ENCODE data around the gene ASMT.
"Not testable (repeated sequence)": the region's sequence is repeated elsewhere in the genome, so short reads cannot be mapped to it uniquely, and the experiment has no call there.

Gene ASMT

GRCh38 chrX:1612641-1613286 is 2.1 kb upstream of the ASMT start:
- Histone ChIP-seq H3K27me3 (ENCODE audit: insufficient read depth, poor library complexity, severe bottlenecking) (no peaks in the 10 kb centered on the region), H3K27ac (replicated peaks) (no peak overlapping the region), H3K4me3 (replicated peaks; ENCODE audit: insufficient read depth, low read length) (no peak overlapping the region)
- TF ChIP-seq REST (IDR thresholded peaks at IDR 0.05; ENCODE audit: insufficient replicate concordance, low read depth) (no peak), CTCF (IDR thresholded peaks at IDR 0.05; ENCODE audit: insufficient read depth, low read length) (no peak), POLR2AphosphoS5 (IDR thresholded peaks at IDR 0.05; ENCODE audit: low read depth) (no peak), GABPA (IDR thresholded peaks at IDR 0.05; ENCODE audit: low read depth) (no peak)
- DNase-seq (ENCODE audit: low read depth in 1 of 2, low spot score in 1 of 2), result no peak

- TF ChIP-seq CTCF (IDR thresholded peaks at IDR 0.05; ENCODE audit: insufficient read depth, low read length), result no peak
- no peak for TF ChIP-seq SPI1 (IDR thresholded peaks at IDR 0.05; ENCODE audit: borderline replicate concordance, low read depth)
- TF ChIP-seq REST (IDR thresholded peaks at IDR 0.05; ENCODE audit: insufficient replicate concordance, low read depth), result no peak
- no peak for TF ChIP-seq POLR2AphosphoS5 (IDR thresholded peaks at IDR 0.05; ENCODE audit: low read depth)
- TF ChIP-seq GABPA (IDR thresholded peaks at IDR 0.05; ENCODE audit: low read depth), result no peak
- no peak for DNase-seq (ENCODE audit: low read depth in 1 of 2, low spot score in 1 of 2)
Observed at GRCh38 chrX:1618689-1619088, 3.8 kb downstream of the ASMT start.

GRCh38 chrX:1623691-1624090 is 8.8 kb downstream of the ASMT start:
- Histone ChIP-seq H3K27me3 (ENCODE audit: insufficient read depth, poor library complexity, severe bottlenecking) (peaks cover 3% of the 10 kb centered on the region), H3K4me3 (replicated peaks; ENCODE audit: insufficient read depth, low read length) (no peak overlapping the region), H3K27ac (replicated peaks) (no peak overlapping the region)
- TF ChIP-seq GABPA (IDR thresholded peaks at IDR 0.05; ENCODE audit: low read depth), result no peak
- no peak for TF ChIP-seq REST (IDR thresholded peaks at IDR 0.05; ENCODE audit: insufficient replicate concordance, low read depth)
- TF ChIP-seq SPI1 (IDR thresholded peaks at IDR 0.05; ENCODE audit: borderline replicate concordance, low read depth), result no peak
- no peak for TF ChIP-seq POLR2AphosphoS5 (IDR thresholded peaks at IDR 0.05; ENCODE audit: low read depth)
- DNase-seq (ENCODE audit: low read depth in 1 of 2, low spot score in 1 of 2), result no peak

More at GRCh38 chrX:1618689-1619088, 3.8 kb downstream of the ASMT start:
- Histone ChIP-seq H3K4me3 (replicated peaks; ENCODE audit: insufficient read depth, low read length) (no peak overlapping the region), H3K27ac (replicated peaks) (no peak overlapping the region), H3K27me3 (ENCODE audit: insufficient read depth, poor library complexity, severe bottlenecking) (no peaks in the 10 kb centered on the region)

GRCh38 chrX:1624158-1624860 is 9.4 kb downstream of the ASMT start:
- not testable (repeated sequence) for H3K4me3 ChIP-seq (replicated peaks; ENCODE audit: insufficient read depth, low read length); H3K27me3 ChIP-seq (ENCODE audit: insufficient read depth, poor library complexity, severe bottlenecking); DNase-seq (ENCODE audit: low read depth in 1 of 2, low spot score in 1 of 2); H3K27ac ChIP-seq (replicated peaks)

GRCh38 chrX:1624861-1625215 is 10.0 kb downstream of the ASMT start:
- H3K4me3 ChIP-seq (replicated peaks; ENCODE audit: insufficient read depth, low read length); H3K27ac ChIP-seq (replicated peaks); DNase-seq (ENCODE audit: low read depth in 1 of 2, low spot score in 1 of 2); H3K27me3 ChIP-seq (ENCODE audit: insufficient read depth, poor library complexity, severe bottlenecking): not testable (repeated sequence)

All from HL-60 (cell line).